22Rv1 (cell line): ENCODE data around the gene CFAP65.

Source experiments
- H3K27ac ChIP-seq: fragments of 450-650 bp; 2 replicates; pipeline ENCODE4 v1.5.1; 2017
- CTCF ChIP-seq: fragments of 450-650 bp; IDR thresholded peaks from 2 replicates; pipeline ENCODE4 v1.5.1; 2017; ENCODE audit warnings: mild to moderate bottlenecking
- ZFX ChIP-seq: fragments of 450-650 bp; IDR thresholded peaks from 2 replicates; pipeline ENCODE4 v1.6.1; 2017; ENCODE audit warnings: antibody characterized with exemption, borderline replicate concordance

The CFAP65 gene

DNA sequence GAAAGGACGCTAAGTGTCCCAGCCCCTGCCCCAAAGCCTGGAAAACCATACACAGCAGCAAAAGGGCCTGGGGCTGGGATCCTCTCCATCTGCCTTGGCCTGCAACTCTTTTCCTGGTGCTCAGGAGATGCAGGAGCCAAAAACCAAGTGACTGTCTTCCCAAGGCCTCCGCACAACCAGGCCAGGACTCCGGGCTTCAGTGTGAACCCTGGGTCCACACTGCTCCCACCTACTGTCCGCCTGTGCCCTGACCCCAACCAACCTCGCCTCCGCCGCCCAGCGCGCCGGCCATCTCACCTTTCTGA, 57.4 kb downstream of the CFAP65 start:
- TF ChIP-seq ZFX = no peak
- TF ChIP-seq CTCF = no peak

DNA sequence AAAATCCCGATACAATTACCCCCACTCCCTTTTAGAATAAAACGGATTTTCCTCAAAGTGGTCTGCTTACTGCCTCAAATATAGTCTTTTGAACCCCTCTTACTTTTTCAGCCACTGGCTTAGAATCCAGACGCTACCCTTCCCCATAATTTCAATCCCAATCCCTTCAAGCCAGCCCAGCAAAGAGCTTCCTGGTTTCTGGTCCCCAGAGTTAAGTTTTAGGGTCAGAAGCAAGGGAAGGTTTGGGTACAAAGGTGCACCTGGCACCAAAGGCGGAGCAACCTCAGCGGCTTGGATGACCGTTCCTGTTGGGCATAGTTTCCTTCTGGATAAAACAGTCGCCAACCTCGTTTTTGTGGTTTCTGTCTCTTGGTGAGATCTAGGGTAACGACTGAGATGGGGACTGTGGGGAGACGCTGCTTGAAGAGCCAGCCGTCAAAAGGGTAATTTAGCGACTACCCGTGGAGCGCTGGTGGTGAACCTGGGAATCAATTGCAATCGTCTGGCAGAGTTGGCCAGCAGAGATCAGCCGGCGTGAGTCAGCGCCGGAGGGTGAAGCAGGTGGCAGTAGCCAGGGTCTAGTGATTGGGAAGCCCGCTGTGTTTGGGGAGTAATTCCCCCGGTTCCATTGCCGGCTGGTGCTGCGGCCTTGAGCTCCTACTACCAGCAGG, 57.9 kb downstream of the CFAP65 start:
- H3K27ac ChIP-seq = peak overlapping the region; percentile 63; the same call in 1 of the 2 replicates
- no peak for TF ChIP-seq CTCF
- no peak for TF ChIP-seq ZFX

More for the DNA sequence above, 57.4 kb downstream of the CFAP65 start:
- H3K27ac ChIP-seq = peak overlapping the region; percentile 63

DNA sequence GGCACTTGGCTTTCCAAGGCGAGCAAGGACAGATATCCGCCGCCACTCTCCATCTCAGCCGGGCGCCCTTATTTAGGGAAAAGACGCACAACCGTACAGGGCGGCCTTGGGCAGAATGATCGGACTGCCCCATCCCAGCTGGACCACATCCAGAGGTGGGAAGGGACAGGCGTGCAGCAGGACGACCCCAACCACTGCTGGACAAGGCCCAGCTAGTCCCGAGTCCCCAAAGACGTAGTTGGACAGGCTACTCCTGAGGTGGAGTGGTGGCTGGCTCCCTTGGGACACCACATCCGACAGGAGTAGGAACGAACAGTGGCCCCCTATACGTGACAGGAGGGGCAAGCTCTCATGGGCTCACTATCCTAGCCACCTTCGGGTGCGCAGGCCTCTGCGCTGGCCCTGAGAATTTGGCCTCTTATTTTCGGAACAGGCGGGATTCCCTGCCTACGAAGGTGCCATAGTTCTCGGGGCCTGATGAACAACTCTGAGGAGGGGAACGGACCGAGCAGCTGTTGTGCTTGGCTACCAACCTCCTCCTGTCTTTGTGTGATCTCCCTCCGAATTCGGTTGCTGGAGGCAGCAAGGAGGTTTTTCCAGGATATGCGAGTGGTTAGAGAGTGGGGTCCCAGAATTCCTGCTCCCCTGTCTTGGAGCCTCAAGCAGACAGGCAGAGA, 58.6 kb downstream of the CFAP65 start:
- H3K27ac ChIP-seq = no peak overlapping the region
- TF ChIP-seq ZFX = no peak
- no peak for TF ChIP-seq CTCF

DNA sequence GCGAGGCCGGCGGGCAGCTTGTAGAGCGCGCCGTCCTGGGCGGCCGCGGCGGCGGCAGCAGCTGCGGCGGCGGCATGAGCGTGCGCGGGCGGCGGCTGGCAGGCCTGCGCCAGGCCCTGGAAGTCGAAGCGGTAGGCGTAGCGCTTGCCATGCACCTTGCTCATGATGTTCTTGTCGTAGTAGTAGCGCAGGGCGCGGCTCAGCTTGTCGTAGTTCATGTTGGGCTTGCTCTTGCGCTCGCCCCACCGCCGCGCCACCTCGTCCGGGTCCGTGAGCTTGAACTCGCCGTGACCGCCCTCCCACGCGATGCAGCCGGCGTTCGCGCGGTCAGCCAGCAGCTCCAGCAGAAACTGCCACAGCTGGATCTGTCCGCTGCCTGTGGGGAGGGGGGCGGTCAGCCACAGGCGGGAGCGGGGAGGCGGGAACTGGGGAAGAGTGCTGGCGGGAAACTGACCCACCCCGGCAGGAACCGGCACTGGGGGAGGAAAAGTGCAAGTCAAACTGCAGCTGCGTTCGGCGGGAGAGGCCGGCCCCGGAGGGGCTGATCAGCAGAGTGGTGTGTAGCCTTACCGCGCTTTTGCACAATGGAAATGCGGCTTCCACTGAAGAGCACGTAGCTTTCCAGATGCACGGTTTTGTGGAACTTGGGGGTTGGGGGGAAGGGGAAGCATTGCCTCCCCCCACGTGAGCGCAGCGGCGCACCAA, 59.3 kb downstream of the CFAP65 start:
- no peak overlapping the region for H3K27ac ChIP-seq
- no peak for TF ChIP-seq CTCF
- no peak for TF ChIP-seq ZFX

DNA sequence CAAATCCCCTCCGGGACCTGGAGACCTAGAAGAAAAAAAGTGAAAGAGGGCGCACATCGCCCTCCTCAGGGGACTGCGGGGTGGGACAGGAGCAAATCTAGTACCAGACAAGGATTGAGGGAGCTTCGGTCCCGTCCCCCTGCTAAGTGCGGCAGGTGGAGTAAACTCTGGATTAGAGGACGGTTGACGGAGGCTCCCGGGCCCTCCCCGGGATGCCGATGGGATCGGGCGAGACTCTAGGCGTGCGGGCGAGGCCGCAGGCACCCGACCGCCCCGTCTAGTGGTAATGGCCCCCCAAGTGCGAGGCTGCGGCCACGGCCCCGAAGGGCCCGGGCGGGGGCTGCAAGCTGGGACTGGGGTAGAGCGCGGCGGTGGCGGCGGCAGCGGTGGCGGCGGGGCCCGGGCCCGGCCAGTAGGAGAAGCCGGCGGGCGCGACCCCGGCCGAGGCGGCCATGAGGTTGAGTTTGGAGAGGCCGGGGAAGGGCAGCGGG, 59.9 kb downstream of the CFAP65 start:
- TF ChIP-seq ZFX (no peak), CTCF (no peak)

DNA sequence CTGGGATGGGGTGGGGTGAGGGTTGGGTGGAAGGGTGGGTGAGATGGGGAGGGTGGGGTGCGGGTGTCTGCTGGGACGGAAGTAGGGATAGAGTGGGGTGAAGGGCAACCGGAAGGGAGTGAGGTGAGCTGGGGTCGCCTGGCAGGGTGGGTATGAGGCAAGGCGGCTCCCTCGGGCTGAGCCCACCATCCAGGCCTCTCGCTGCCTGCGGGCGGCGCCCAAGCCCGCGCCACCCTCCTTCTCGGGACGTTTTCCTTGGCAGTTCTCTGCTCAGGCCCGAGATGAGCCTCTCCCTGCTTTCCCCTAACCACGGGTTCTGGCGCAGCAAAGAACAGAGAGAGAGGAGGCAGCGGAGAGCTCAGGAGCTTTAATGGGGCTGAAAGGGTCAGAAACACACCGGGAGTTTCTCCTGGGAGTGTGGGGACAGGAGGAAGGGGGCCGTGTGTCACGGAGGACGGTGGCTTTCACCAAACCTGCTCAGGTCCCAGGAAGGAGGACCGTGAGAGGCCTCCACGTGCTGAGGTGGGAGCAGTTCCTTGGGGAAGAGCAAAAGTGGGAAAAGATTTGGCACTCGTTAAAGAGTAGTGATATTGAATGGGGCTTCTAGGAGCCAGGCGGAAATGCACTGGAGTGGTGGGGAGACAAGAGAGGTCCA, 60.5 kb downstream of the CFAP65 start:
- no peak overlapping the region for H3K27ac ChIP-seq
- TF ChIP-seq ZFX = no peak
- peak; percentile 7 for TF ChIP-seq CTCF

More for the DNA sequence above, 59.9 kb downstream of the CFAP65 start:
- no peak overlapping the region for H3K27ac ChIP-seq
